ENCODE data around the gene LGALS12. TPM values are rescaled to one million over a fixed set of nuclear protein-coding genes. Genes with fewer than 3 reads are reported as not detected.

The LGALS12 gene
- total RNA-seq, 1 experiment from 2014 or later: 0.07 TPM

DNA sequence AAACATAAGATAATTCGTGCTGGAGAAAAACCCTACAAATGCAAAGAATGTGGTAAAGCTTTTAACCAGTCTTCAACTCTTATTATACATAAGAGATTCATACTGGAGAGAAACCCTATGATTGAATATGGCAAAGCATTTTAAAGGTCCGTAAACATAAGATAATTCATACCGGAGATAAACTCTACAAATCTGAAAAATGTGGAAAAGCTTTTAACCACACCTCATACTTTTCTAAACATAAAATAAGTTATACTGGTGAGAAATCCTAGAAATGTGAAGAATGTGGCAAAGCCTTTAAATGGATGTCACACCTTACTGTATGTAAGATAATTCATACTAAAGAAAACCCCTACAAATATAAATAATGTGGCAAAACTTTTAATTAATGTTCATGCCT lies 35.6 kb upstream of the LGALS12 start:
- DNase-seq (no peak), ATAC-seq (no peak)
- no peak overlapping the region for H3K4me2 ChIP-seq (ENCODE audit: low read length)
- intact Hi-C loops (cut with micrococcal nuclease): no loop called here
- no TSS peak for BruUV-seq (replicated peaks)
- H3K9ac ChIP-seq (ENCODE audit: low read length): no peak overlapping the region
- H3K4me1 ChIP-seq (ENCODE audit: insufficient read depth, low read length): no peaks in the 10 kb centered on the region
- no peaks in the 10 kb centered on the region for H3K36me3 ChIP-seq (ENCODE audit: low read depth, low read length)
- no peaks in the 10 kb centered on the region for H3K9me3 ChIP-seq (ENCODE audit: low read length)
- H3K27me3 ChIP-seq (ENCODE audit: low read length): peaks cover 37% of the 10 kb centered on the region; the same call in 1 of the 2 replicates
- H3K27ac ChIP-seq (ENCODE audit: low read length): no peak overlapping the region
- no peaks in the 10 kb centered on the region for H3K9me2 ChIP-seq (replicated peaks; ENCODE audit: low read length)
- no peaks in the 10 kb centered on the region for H4K20me1 ChIP-seq (ENCODE audit: low read length)
- H3F3A ChIP-seq (ENCODE audit: low read length, unreplicated experiment): no peaks in the 10 kb centered on the region
- POLR2A ChIA-PET (ENCODE audit: unreplicated experiment): no interaction called here
- H2AFZ ChIP-seq (ENCODE audit: low read length): no peak overlapping the region
- TF ChIP-seq EZH2phosphoT487 (IDR thresholded peaks at IDR 0.05; ENCODE audit: borderline replicate concordance, low read length) (no peak), EZH2 (IDR thresholded peaks at IDR 0.05; ENCODE audit: low read length, unreplicated experiment) (no peak)
- TF ChIP-seq, protein P1, sequence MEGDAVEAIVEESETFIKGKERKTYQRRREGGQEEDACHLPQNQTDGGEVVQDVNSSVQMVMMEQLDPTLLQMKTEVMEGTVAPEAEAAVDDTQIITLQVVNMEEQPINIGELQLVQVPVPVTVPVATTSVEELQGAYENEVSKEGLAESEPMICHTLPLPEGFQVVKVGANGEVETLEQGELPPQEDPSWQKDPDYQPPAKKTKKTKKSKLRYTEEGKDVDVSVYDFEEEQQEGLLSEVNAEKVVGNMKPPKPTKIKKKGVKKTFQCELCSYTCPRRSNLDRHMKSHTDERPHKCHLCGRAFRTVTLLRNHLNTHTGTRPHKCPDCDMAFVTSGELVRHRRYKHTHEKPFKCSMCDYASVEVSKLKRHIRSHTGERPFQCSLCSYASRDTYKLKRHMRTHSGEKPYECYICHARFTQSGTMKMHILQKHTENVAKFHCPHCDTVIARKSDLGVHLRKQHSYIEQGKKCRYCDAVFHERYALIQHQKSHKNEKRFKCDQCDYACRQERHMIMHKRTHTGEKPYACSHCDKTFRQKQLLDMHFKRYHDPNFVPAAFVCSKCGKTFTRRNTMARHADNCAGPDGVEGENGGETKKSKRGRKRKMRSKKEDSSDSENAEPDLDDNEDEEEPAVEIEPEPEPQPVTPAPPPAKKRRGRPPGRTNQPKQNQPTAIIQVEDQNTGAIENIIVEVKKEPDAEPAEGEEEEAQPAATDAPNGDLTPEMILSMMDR (conservative IDR thresholded peaks at IDR 0.05; ENCODE audit: low read depth, low read length): no peak
- H3K79me2 ChIP-seq (ENCODE audit: low read length): no peaks in the 10 kb centered on the region
- no peak overlapping the region for H3K4me3 ChIP-seq (ENCODE audit: low read length)
- CTCF ChIA-PET: no interaction called here

- no peak overlapping the region for H3K4me3 ChIP-seq (ENCODE audit: low read length)
- no TSS peak for BruUV-seq (replicated peaks)
- H3K36me3 ChIP-seq (ENCODE audit: low read depth, low read length): no peaks in the 10 kb centered on the region
- H3K9ac ChIP-seq (ENCODE audit: low read length): no peak overlapping the region
- H3K27me3 ChIP-seq (ENCODE audit: low read length): peaks cover 22% of the 10 kb centered on the region; the same call in 1 of the 2 replicates
- intact Hi-C loops (cut with micrococcal nuclease): no loop called here
- no peak overlapping the region for H3K4me2 ChIP-seq (ENCODE audit: low read length)
- H3K79me2 ChIP-seq (ENCODE audit: low read length): no peaks in the 10 kb centered on the region
- peaks cover 7% of the 10 kb centered on the region for H3K9me3 ChIP-seq (ENCODE audit: low read length)
- no peak for TF ChIP-seq EZH2phosphoT487 (IDR thresholded peaks at IDR 0.05; ENCODE audit: borderline replicate concordance, low read length)
- TF ChIP-seq, protein P1 (conservative IDR thresholded peaks at IDR 0.05; ENCODE audit: low read depth, low read length): no peak
- TF ChIP-seq EZH2 (IDR thresholded peaks at IDR 0.05; ENCODE audit: low read length, unreplicated experiment): no peak
- CTCF ChIA-PET: no interaction called here
- no peaks in the 10 kb centered on the region for H3K9me2 ChIP-seq (replicated peaks; ENCODE audit: low read length)
- no peak for DNase-seq
- no peak for ATAC-seq
- H4K20me1 ChIP-seq (ENCODE audit: low read length): no peaks in the 10 kb centered on the region
- POLR2A ChIA-PET (ENCODE audit: unreplicated experiment): no interaction called here
- no peaks in the 10 kb centered on the region for H3F3A ChIP-seq (ENCODE audit: low read length, unreplicated experiment)
- H3K4me1 ChIP-seq (ENCODE audit: insufficient read depth, low read length): no peaks in the 10 kb centered on the region
- H2AFZ ChIP-seq (ENCODE audit: low read length): no peak overlapping the region
- no peak overlapping the region for H3K27ac ChIP-seq (ENCODE audit: low read length)
Observed at GRCh38 chr11:63472372-63472771, 33.5 kb upstream of the LGALS12 start.

GRCh38 chr11:63476618-63477017 lies 29.3 kb upstream of the LGALS12 start:
- Histone ChIP-seq H3K79me2 (ENCODE audit: low read length) (no peaks in the 10 kb centered on the region), H2AFZ (ENCODE audit: low read length) (no peak overlapping the region), H3K4me2 (ENCODE audit: low read length) (no peak overlapping the region), H3K9me3 (ENCODE audit: low read length) (peaks cover 7% of the 10 kb centered on the region), H3K36me3 (ENCODE audit: low read depth, low read length) (no peaks in the 10 kb centered on the region), H3K4me3 (ENCODE audit: low read length) (no peak overlapping the region), H3K9ac (ENCODE audit: low read length) (no peak overlapping the region), H3K9me2 (replicated peaks; ENCODE audit: low read length) (no peaks in the 10 kb centered on the region), H3K4me1 (ENCODE audit: insufficient read depth, low read length) (0 out of 2 replicates have a peak, but pooled peaks cover 6% of the 10 kb centered on the region), H3K27me3 (ENCODE audit: low read length) (no peaks in the 10 kb centered on the region), H4K20me1 (ENCODE audit: low read length) (no peaks in the 10 kb centered on the region), H3F3A (ENCODE audit: low read length, unreplicated experiment) (no peaks in the 10 kb centered on the region), H3K27ac (ENCODE audit: low read length) (no peak overlapping the region)
- intact Hi-C loops (cut with micrococcal nuclease): loop anchor here (5.0 kb wide), 1 partner anchor 261 kb away; no protein-coding TSS in a partner anchor
- ChIA-PET CTCF (no interaction called here), POLR2A (ENCODE audit: unreplicated experiment) (no interaction called here)
- DNase-seq (no peak), ATAC-seq (no peak)
- no peak for TF ChIP-seq EZH2 (IDR thresholded peaks at IDR 0.05; ENCODE audit: low read length, unreplicated experiment)
- TF ChIP-seq, protein P1 (conservative IDR thresholded peaks at IDR 0.05; ENCODE audit: low read depth, low read length): no peak
- TF ChIP-seq EZH2phosphoT487 (IDR thresholded peaks at IDR 0.05; ENCODE audit: borderline replicate concordance, low read length): no peak
- BruUV-seq (replicated peaks): no TSS peak
